ENCODE results near the gene MEIS2.

DNA sequence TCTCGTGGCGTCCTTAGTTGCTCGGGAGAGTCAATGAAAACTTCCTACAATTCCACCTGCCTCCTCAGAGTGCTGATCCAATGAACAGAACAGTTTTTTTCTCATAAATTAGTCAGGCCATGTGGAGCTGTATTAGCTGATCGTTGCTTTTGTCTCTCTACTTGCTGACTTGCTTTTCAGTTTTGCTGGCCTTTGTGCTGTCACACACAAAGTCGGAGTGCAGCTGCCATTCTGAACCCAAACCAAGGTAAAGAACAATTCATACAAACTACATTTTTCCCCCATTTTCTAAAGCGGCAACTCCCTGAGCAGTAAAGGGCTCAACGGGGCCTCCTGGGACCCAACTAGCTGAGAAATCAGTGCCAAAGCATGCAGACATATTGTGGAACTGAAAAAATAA, 43.1 kb downstream of the MEIS2 start:
- TF ChIP-seq, protein P1, sequence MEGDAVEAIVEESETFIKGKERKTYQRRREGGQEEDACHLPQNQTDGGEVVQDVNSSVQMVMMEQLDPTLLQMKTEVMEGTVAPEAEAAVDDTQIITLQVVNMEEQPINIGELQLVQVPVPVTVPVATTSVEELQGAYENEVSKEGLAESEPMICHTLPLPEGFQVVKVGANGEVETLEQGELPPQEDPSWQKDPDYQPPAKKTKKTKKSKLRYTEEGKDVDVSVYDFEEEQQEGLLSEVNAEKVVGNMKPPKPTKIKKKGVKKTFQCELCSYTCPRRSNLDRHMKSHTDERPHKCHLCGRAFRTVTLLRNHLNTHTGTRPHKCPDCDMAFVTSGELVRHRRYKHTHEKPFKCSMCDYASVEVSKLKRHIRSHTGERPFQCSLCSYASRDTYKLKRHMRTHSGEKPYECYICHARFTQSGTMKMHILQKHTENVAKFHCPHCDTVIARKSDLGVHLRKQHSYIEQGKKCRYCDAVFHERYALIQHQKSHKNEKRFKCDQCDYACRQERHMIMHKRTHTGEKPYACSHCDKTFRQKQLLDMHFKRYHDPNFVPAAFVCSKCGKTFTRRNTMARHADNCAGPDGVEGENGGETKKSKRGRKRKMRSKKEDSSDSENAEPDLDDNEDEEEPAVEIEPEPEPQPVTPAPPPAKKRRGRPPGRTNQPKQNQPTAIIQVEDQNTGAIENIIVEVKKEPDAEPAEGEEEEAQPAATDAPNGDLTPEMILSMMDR (tag by site-specific recombination; IDR thresholded peaks at IDR 0.05), result no peak
- TF ChIP-seq ATF2 (tag by site-specific recombination; IDR thresholded peaks at IDR 0.05; ENCODE audit: low read depth), result no peak
- no peak for TF ChIP-seq ZBTB44 (tag by site-specific recombination; IDR thresholded peaks at IDR 0.05)
- TF ChIP-seq ZNF704 (tag by site-specific recombination; IDR thresholded peaks at IDR 0.05), result no peak
- TF ChIP-seq ZNF707 (tag by site-specific recombination; IDR thresholded peaks at IDR 0.05), result no peak

Measured in HEK293 (cell line).